GM13976 (cell line): ENCODE data around the gene ZNF891.
A peak's percentile ranks its signal among the peaks of the same experiment; 100 is the strongest.

Experiments used
- DNase-seq: peaks from one replicate; pipeline ENCODE4 v3.0.0; 2012; ENCODE audit warnings: low spot score
- in situ Hi-C: fragments of 300-500 bp; cut with MboI; formaldehyde crosslinking; loops from one replicate; pipeline ENCODE4 v1.12.0; 2022; ENCODE audit warnings: low sequenced_read_pairs, mixed read lengths, inconsistent platforms; ENCODE audit not compliant: unreplicated experiment
- TF ChIP-seq, protein P1 (sequence below): IDR thresholded peaks from 2 replicates; pipeline ENCODE4 v1.5.1; 2012; ENCODE audit warnings: borderline replicate concordance, mild to moderate bottlenecking; ENCODE audit not compliant: insufficient read depth; ENCODE audit errors: extremely low read depth, missing control alignments, control extremely low read depth

ZNF891 gene

DNA sequence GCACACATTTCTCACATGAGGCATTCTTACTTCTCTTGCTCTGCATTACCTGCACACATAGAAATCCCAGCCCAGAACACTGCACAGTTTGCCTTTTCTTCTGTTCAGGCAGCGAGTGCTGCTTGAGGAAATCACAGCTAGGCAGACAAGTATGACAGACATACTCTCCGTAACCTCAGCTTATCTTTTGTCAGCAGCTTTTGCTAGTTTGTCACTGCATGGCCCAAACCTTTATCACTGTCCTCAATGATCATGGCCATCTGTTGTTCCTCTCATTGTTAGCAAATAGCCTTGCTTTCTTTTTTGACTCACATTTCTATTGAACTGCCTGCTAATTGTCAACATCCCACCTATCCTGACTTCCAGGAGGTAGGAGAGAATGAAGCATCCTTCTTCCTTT lies 5.7 kb upstream of the ZNF891 start:
- TF ChIP-seq, protein P1, sequence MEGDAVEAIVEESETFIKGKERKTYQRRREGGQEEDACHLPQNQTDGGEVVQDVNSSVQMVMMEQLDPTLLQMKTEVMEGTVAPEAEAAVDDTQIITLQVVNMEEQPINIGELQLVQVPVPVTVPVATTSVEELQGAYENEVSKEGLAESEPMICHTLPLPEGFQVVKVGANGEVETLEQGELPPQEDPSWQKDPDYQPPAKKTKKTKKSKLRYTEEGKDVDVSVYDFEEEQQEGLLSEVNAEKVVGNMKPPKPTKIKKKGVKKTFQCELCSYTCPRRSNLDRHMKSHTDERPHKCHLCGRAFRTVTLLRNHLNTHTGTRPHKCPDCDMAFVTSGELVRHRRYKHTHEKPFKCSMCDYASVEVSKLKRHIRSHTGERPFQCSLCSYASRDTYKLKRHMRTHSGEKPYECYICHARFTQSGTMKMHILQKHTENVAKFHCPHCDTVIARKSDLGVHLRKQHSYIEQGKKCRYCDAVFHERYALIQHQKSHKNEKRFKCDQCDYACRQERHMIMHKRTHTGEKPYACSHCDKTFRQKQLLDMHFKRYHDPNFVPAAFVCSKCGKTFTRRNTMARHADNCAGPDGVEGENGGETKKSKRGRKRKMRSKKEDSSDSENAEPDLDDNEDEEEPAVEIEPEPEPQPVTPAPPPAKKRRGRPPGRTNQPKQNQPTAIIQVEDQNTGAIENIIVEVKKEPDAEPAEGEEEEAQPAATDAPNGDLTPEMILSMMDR: no peak
- no peak for DNase-seq
- in situ Hi-C loops: no loop called here

DNA sequence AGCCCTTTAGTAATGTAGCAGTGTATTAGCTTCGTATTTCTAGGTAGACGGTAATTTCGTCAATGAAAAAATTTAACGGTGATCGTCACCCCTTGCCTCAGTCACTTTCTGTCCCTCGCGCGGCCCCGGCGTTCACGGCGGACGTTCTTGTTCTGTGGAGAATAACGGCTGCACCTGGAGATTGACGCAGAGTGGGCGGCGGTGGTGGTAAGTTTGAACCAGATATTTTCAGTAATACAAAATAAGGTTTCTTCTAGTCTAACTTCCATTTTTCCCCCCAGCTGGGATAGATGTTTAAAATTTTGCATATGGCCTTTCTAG lies 694 bp upstream of the ZNF891 start:
- DNase-seq: peak; percentile 26
- in situ Hi-C loops: no loop called here
- TF ChIP-seq, protein P1: no peak

DNA sequence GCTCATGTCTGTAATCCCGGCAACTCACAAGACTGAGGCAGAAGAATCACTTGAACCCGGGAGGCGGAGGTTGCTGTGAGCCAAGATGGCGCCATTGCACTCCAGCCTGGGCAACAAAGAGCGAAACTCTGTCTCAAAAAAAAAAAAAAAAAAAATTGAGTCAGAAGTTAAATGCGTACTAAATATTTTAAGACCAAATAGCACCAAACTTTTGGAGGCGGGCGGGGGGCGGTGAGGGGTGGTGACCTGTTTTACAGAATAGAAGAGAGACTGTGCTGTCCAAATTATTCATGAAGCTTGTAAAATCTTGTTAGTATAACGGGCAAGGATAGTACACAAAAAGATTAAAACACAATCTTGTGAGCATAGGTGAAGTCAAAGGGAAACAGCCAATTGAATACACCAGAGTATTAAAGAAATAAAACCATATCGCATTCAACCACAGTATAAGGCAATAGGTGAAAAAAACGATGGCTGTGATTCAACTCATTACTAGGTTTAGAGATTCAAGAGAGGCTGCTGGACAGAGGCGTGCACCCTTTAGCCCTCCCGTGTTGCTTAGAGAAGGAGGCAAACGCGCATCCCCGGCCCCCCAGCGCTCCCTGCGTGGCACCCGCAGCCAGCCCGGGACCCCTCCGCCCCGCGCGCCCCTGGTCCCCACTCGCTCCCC lies 571 bp downstream of the ZNF891 start:
- DNase-seq: no peak
- TF ChIP-seq, protein P1: no peak
- in situ Hi-C loops: no loop called here

DNA sequence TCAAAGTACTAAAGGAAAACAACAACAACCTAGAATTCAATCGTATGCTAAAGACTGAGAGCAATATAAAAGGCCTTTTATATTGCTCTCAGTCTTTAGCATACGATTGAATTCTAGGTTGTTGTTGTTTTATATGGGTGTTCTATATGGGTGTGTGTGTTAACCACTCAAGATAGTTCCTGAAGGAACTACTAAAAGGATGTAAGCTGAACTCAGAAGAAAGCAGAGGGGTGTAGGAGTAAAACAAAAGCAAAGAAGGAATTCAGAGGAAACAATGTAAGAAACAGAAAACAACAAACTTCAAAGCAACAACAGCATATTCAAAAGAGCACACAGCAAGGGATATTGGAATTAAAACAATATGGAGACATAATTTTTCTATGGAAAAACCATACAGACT lies 5.4 kb downstream of the ZNF891 start:
- TF ChIP-seq, protein P1: no peak
- DNase-seq: no peak
- in situ Hi-C loops: no loop called here

DNA sequence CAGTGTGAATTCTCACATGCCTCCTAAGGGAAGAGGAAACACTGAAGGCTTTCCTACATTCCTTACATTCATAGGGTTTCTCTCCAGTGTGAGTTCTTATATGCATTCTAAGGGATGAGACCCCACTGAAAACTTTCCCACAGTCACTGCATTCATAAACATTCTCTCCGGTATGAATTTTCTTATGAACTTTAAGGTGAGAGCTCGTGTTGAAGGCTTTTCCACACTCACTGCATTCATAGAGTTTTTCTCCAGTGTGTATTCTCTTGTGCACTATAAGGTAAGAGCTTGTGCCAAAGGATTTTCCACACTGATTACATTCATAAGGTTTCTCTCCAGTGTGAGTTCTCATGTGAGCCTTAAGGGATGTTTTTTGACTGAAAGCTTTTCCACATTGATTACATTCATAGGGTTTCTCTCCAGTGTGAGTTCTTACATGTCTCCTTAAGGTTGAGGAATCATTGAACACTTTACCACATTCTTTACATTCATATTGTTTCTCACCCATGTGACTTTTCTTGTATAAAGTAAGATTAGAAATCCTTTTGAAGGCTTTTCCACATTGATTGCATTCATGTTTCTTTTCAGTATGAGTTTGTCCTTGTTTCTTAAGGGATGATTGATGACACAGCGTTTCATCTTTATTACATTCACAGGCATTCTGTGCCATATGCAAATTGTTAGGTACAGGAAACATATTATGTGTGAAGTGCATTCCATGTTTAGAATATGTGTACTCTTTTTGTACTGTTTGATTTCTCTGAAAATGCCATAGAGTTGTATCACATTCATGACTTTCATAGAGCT lies 9.5 kb downstream of the ZNF891 start:
- TF ChIP-seq, protein P1: no peak
- in situ Hi-C loops: no loop called here
- DNase-seq: no peak

DNA sequence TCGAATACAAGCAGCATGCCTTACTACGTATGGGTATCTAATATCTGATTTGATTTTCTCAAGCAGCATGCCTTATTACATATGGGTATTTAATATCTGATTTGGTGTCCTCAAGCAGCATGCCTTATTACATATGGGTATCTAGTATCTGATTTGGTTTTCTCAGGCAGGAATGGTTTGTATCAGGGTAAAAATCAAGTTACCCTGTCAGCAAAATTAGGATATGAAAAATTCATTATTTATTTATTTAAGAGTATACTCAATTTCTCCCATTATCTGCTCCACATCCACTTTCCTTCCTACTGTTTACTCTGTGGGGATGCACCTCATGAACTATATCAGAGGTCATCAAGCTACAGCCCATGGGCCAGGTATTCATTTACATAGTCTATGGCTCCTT lies 21.9 kb downstream of the ZNF891 start:
- TF ChIP-seq, protein P1: no peak
- DNase-seq: no peak
- in situ Hi-C loops: no loop called here
